HepG2 (cell line): ENCODE results near the gene HMG20B.

Experiments used
- SETDB1 ChIP-seq: sonication (generic); formaldehyde crosslinking; IDR thresholded peaks from 2 replicates; pipeline ENCODE4 v1.5.1; 2020; ENCODE audit warnings: missing genetic modification reagents, mild to moderate bottlenecking, borderline replicate concordance
- SRSF9 ChIP-seq: fragments of 200-400 bp; formaldehyde crosslinking; IDR thresholded peaks from 2 replicates; pipeline ENCODE4 v1.6.1; 2018; ENCODE audit warnings: borderline replicate concordance, mild to moderate bottlenecking, low read depth, low read length; ENCODE audit not compliant: insufficient read depth, poor library complexity, severe bottlenecking

- TF ChIP-seq SETDB1 (CRISPR knock-in tag): no peak
- TF ChIP-seq SRSF9: no peak
Observed at GRCh38 chr19:3576696-3577443, 4.1 kb downstream of the HMG20B start.
